CD4-positive, alpha-beta T cell (primary cell): ENCODE results near the gene PSENEN. TPM values are rescaled to one million over a fixed set of nuclear protein-coding genes. Genes with fewer than 3 reads are reported as not detected.

Source experiments
- ATAC-seq: fragments of 200-7000 bp; cut with Tn5 transposase; one replicate; pipeline ENCODE4 v1.10.0; 2022; ENCODE audit warnings: mild to moderate bottlenecking; ENCODE audit not compliant: poor library complexity
- CTCF ChIA-PET: fragments of 350-600 bp; sonication (Branson Sonifier 250); formaldehyde crosslinking; loops from one replicate; lab custom pipeline; 2021; ENCODE audit warnings: antibody characterized with exemption, inconsistent platforms; lab: Charles Lee
- POLR2A ChIA-PET: fragments of 350-600 bp; sonication (Branson Sonifier 250); formaldehyde crosslinking; loops from one replicate; lab custom pipeline; 2021; ENCODE audit warnings: antibody characterized with exemption, inconsistent platforms; lab: Charles Lee
- DNase-seq, 14 experiments: peaks; one replicate each; pipeline ENCODE4 v3.0.0-alpha.2; 2013 to 2020; ENCODE audit warnings: mixed read lengths in 2 of 14
- H3K27ac ChIP-seq, 2 donors: one replicate each; pipeline versions ENCODE4 v1.5.1 to v1.7.0; 2013; ENCODE audit warnings: low read length in 2 of 2, low read depth in 1 of 2, mild to moderate bottlenecking in 1 of 2
- H3K27me3 ChIP-seq, 2 experiments: 1 replicate in 1 of 2; 2 replicates in 1 of 2; pipeline versions ENCODE4 v1.6.1 to v1.7.0; 2013; ENCODE audit warnings: low read length in 2 of 2, control low read depth in 1 of 2, mild to moderate bottlenecking in 1 of 2, moderate library complexity in 1 of 2; ENCODE audit not compliant: insufficient read depth in 2 of 2, control insufficient read depth in 1 of 2
- H3K36me3 ChIP-seq: one replicate; pipeline ENCODE4 v1.6.1; 2013; ENCODE audit warnings: low read length, control low read depth; ENCODE audit not compliant: insufficient read depth
- H3K4me1 ChIP-seq: one replicate; pipeline ENCODE4 v1.6.1; 2013; ENCODE audit warnings: low read length, control low read depth; ENCODE audit not compliant: insufficient read depth
- H3K4me3 ChIP-seq: one replicate; pipeline ENCODE4 v1.5.1; 2013; ENCODE audit warnings: mild to moderate bottlenecking, low read length, moderate library complexity
- H3K9me3 ChIP-seq, 2 experiments: 1 replicate in 1 of 2; 2 replicates in 1 of 2; pipeline versions ENCODE4 v1.6.1 to v1.7.0; 2013; ENCODE audit warnings: low read length in 2 of 2, mild to moderate bottlenecking in 2 of 2, control low read depth in 1 of 2, moderate library complexity in 1 of 2; ENCODE audit not compliant: control insufficient read depth in 1 of 2, insufficient read depth in 1 of 2
- H3K27ac Mint-ChIP-seq: one replicate; pipeline ENCODE4 v1.8.0; 2020; ENCODE audit warnings: mixed read lengths
- H3K27me3 Mint-ChIP-seq: one replicate; pipeline ENCODE4 v1.8.0; 2021; ENCODE audit warnings: mixed read lengths
- H3K36me3 Mint-ChIP-seq: one replicate; pipeline ENCODE4 v1.8.0; 2021; ENCODE audit warnings: low read depth, mixed read lengths
- H3K4me1 Mint-ChIP-seq: one replicate; pipeline ENCODE4 v1.8.0; 2021; ENCODE audit warnings: low read depth, mixed read lengths
- H3K4me3 Mint-ChIP-seq: one replicate; pipeline ENCODE4 v1.8.0; 2020; ENCODE audit warnings: mild to moderate bottlenecking, mixed read lengths
- H3K9me3 Mint-ChIP-seq: one replicate; pipeline ENCODE4 v1.8.0; 2020; ENCODE audit warnings: mixed read lengths
- CTCF ChIP-seq: fragments of 200-600 bp; IDR thresholded peaks from one replicate; pipeline ENCODE4 v1.8.0; 2022; ENCODE audit warnings: antibody characterized with exemption, mild to moderate bottlenecking
- intact Hi-C, 2 experiments: fragments of 100-400 bp; cut with DNase I in 1 of 2; cut with micrococcal nuclease in 1 of 2; formaldehyde crosslinking; loops; one replicate each; pipeline versions ENCODE4 v1.15.1 to v1.9.0; 2023 to 2025; cut with DNase I, micrococcal nuclease
- total RNA-seq, 174 experiments: library from RNA in 2 of 174; stranded (reverse) in 2 of 174; gene quantifications; one replicate each; pipeline ENCODE4 v1.2.3 and lab custom pipeline; 2021 to 2026

Gene PSENEN
- total RNA-seq, 2 experiments from 2014 or later: 7.3 to 9.4 TPM

- no peak for TF ChIP-seq CTCF
- Mint-ChIP-seq H3K36me3 (peaks cover 44% of the 10 kb centered on the region), H3K4me1 (peaks cover 41% of the 10 kb centered on the region), H3K27me3 (peaks cover 15% of the 10 kb centered on the region), H3K4me3 (peak within 1 kb of the TSS; percentile 99), H3K27ac (peak within 1 kb of the TSS; percentile 88), H3K9me3 (no peaks in the 10 kb centered on the region)
- intact Hi-C loops: loop anchor here (1.0 to 10.0 kb wide), 8 partner anchors 10 to 927 kb away; partner anchors contain the start of genes ARHGAP33 (in 2 of the 2), LIN37 (in 2 of the 2), COX6B1 (in 1 of the 2) and ETV2 (in 1 of the 2)
- POLR2A ChIA-PET: interaction anchor here (1.0 to 1.3 kb wide), 5 partner anchors 10 to 18 kb away, joined by 3 to 12 read pairs (median 3); partner anchors contain the start of genes LIN37 and U2AF1L4
- Histone ChIP-seq H3K27ac (peak within 1 kb of the TSS; percentile 61 to 97), H3K27me3 (peaks cover 0 to 2% of the 10 kb centered on the region in 2 experiments), H3K36me3 (peaks cover 35% of the 10 kb centered on the region), H3K9me3 (no peaks in the 10 kb centered on the region), H3K4me3 (peak within 1 kb of the TSS; percentile 81), H3K4me1 (peaks cover 43% of the 10 kb centered on the region)
- CTCF ChIA-PET: no interaction called here
- peak; percentile 96 for ATAC-seq
- peak; percentile 95 to 100 (median 98) for DNase-seq
These were observed 12.5 kb downstream of the PSENEN start, which contains the start of gene PROSER3 for GRCh38 chr19:35757749-35758608. PROSER3 (plus strand) TSS chr19:35758176; CDS start chr19:35758216, 40 bp downstream.

DNA sequence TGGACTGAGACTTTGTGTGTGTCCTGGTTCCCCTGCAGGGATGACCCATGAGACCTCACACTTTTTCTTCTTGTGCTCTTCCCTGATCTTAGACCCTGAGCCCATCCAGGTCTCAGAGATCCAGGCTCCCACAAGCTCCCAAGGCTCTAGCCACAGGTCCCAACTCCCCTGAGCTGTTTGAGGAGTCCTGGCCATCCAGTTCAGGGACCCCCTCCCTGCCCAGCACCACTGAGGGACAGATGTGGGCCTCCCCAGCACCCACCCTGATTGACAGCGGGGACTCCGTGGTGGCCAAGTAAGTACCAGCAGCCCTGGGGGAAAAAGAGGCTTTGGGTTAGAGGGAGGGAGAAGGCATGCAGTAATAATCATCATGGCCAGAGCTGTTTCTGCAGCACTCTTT is 14.2 kb downstream of the PSENEN start:
- H3K4me1 ChIP-seq: peaks cover 43% of the 10 kb centered on the region
- H3K36me3 ChIP-seq: peaks cover 24% of the 10 kb centered on the region
- DNase-seq (peak in 1 of 14 experiments; percentile 21), ATAC-seq (no peak)
- Mint-ChIP-seq H3K4me1 (peaks cover 35% of the 10 kb centered on the region), H3K36me3 (peaks cover 29% of the 10 kb centered on the region), H3K27ac (peak overlapping the region; percentile 51), H3K27me3 (peaks cover 14% of the 10 kb centered on the region), H3K9me3 (no peaks in the 10 kb centered on the region), H3K4me3 (peak overlapping the region; percentile 99)
- ChIA-PET POLR2A (interaction anchor here (1.4 to 1.6 kb wide), 2 partner anchors 12 to 13 kb away, joined by 3 to 4 read pairs; partner anchors contain the start of gene LIN37), CTCF (no interaction called here)
- no peak overlapping the region for H3K27ac ChIP-seq
- no peak overlapping the region for H3K4me3 ChIP-seq
- TF ChIP-seq CTCF: no peak
- H3K27me3 ChIP-seq: peaks cover 0 to 2% of the 10 kb centered on the region in 2 experiments
- H3K9me3 ChIP-seq: no peaks in the 10 kb centered on the region
- intact Hi-C loops: loop anchor here (2.0 to 10.0 kb wide), 6 partner anchors 15 to 925 kb away; partner anchors contain the start of genes ARHGAP33 (in 2 of the 2), COX6B1 (in 1 of the 2), ETV2 (in 1 of the 2) and KMT2B (in 1 of the 2)

GRCh38 chr19:35760711-35761349 is 15.4 kb downstream of the PSENEN start:
- ATAC-seq (no peak), DNase-seq (no peak)
- peaks cover 32% of the 10 kb centered on the region for H3K36me3 Mint-ChIP-seq
- no peak overlapping the region for H3K27ac ChIP-seq
- intact Hi-C loops: no loop called here
- H3K9me3 Mint-ChIP-seq: no peaks in the 10 kb centered on the region
- peaks cover 28% of the 10 kb centered on the region for H3K4me1 Mint-ChIP-seq
- peaks cover 0 to 2% of the 10 kb centered on the region in 2 experiments for H3K27me3 ChIP-seq
- CTCF ChIA-PET: no interaction called here
- H3K4me3 ChIP-seq: no peak overlapping the region
- peaks cover 36% of the 10 kb centered on the region for H3K4me1 ChIP-seq
- H3K27ac Mint-ChIP-seq: no peak overlapping the region
- no peaks in the 10 kb centered on the region for H3K9me3 ChIP-seq
- no peak for TF ChIP-seq CTCF
- peaks cover 34% of the 10 kb centered on the region for H3K36me3 ChIP-seq
- H3K27me3 Mint-ChIP-seq: peaks cover 8% of the 10 kb centered on the region
- H3K4me3 Mint-ChIP-seq: no peak overlapping the region
- POLR2A ChIA-PET: interaction anchor here (1.4 to 1.6 kb wide), 2 partner anchors 11 to 13 kb away, joined by 3 to 4 read pairs; partner anchors contain the start of gene LIN37
